CD4-positive, alpha-beta T cell treated with Interleukin-4 for 1 hour (primary cell): ENCODE data around the gene AHI1.

Source experiments
- DNase-seq, 2 donors: peaks; one replicate each; pipeline ENCODE4 v3.0.0-alpha.2; 2020 to 2022

AHI1 gene

GRCh38 chr6:135449246-135449645 lies 48.3 kb downstream of the AHI1 start:
- no peak for DNase-seq

- DNase-seq: no peak
Observed at GRCh38 chr6:135440087-135440792, 57.3 kb downstream of the AHI1 start.

- no peak for DNase-seq
Observed at GRCh38 chr6:135439549-135439948, 58.0 kb downstream of the AHI1 start.

GRCh38 chr6:135438907-135439535 lies 58.5 kb downstream of the AHI1 start:
- DNase-seq: peak in 1 of 2 donors; percentile 40

GRCh38 chr6:135434991-135435390 lies 62.5 kb downstream of the AHI1 start:
- DNase-seq: no peak

- no peak for DNase-seq
Observed at GRCh38 chr6:135434095-135434494, 63.4 kb downstream of the AHI1 start.

GRCh38 chr6:135428078-135428477 lies 69.5 kb downstream of the AHI1 start:
- DNase-seq: no peak

- DNase-seq: no peak
Observed at GRCh38 chr6:135426833-135427232, 70.7 kb downstream of the AHI1 start.

- DNase-seq: no peak
Observed at GRCh38 chr6:135424385-135424784, 73.2 kb downstream of the AHI1 start.

GRCh38 chr6:135423649-135424128 lies 73.9 kb downstream of the AHI1 start:
- peak in 1 of 2 donors; percentile 50 for DNase-seq

- DNase-seq: no peak
Observed at GRCh38 chr6:135419162-135419561, 78.4 kb downstream of the AHI1 start.

- no peak for DNase-seq
Observed at GRCh38 chr6:135418040-135418760, 79.3 kb downstream of the AHI1 start.

- no peak for DNase-seq
Observed at GRCh38 chr6:135412761-135413160, 84.8 kb downstream of the AHI1 start.

- DNase-seq: no peak
Observed at GRCh38 chr6:135411849-135412248, 85.7 kb downstream of the AHI1 start.

- DNase-seq: no peak
Observed at GRCh38 chr6:135411339-135411738, 86.2 kb downstream of the AHI1 start.

- DNase-seq: no peak
Observed at GRCh38 chr6:135410856-135411255, 86.7 kb downstream of the AHI1 start.

- no peak for DNase-seq
Observed at GRCh38 chr6:135403584-135403983, 94.0 kb downstream of the AHI1 start.

GRCh38 chr6:135402311-135402710 lies 95.2 kb downstream of the AHI1 start:
- DNase-seq: no peak

GRCh38 chr6:135397172-135397952 lies 100.2 kb downstream of the AHI1 start:
- no peak for DNase-seq

- no peak for DNase-seq
Observed at GRCh38 chr6:135395136-135395535, 102.4 kb downstream of the AHI1 start.

- no peak for DNase-seq
Observed at GRCh38 chr6:135393289-135393688, 104.3 kb downstream of the AHI1 start.

- DNase-seq: no peak
Observed at GRCh38 chr6:135390458-135390857, 107.1 kb downstream of the AHI1 start.

GRCh38 chr6:135385299-135385698 lies 112.2 kb downstream of the AHI1 start:
- DNase-seq: no peak
